Measurements from ENCODE around the gene BDP1.

- no peak for TF ChIP-seq CTCF (IDR thresholded peaks at IDR 0.05)
- TF ChIP-seq EP300 (IDR thresholded peaks at IDR 0.05): no peak
- no peak for TF ChIP-seq POLR2AphosphoS5 (IDR thresholded peaks at IDR 0.05)
These were observed 66.7 kb downstream of the BDP1 start for GRCh38 chr5:71522151-71522550.

Data from stomach (tissue), 4 donors.